Psoas muscle (tissue), 8 donors: Measurements from ENCODE around the gene ADARB1. TPM values are rescaled to one million over a fixed set of nuclear protein-coding genes. Genes with fewer than 3 reads are reported as not detected.
"Not testable (repeated sequence)": the region's sequence is repeated elsewhere in the genome, so short reads cannot be mapped to it uniquely, and the experiment has no call there.

Source experiments
- ATAC-seq, 4 donors: fragments of 200-7000 bp; cut with Tn5 transposase; one replicate each; pipeline ENCODE4 v1.9.1; 2020; ENCODE audit warnings: moderate library complexity in 3 of 4, mild to moderate bottlenecking in 2 of 4
- DNase-seq, 2 donors: peaks; one replicate each; pipeline ENCODE4 v3.0.0-alpha.2; 2020
- H3K27ac ChIP-seq: fragments of 200-600 bp; one replicate; pipeline ENCODE4 v1.8.0; 2022
- H3K27me3 ChIP-seq, 3 donors: fragments of 200-600 bp in 1 of 3; one replicate each; pipeline versions ENCODE4 v1.6.1 to v1.8.0; 2013 to 2022; ENCODE audit warnings: low read length in 2 of 3, mild to moderate bottlenecking in 2 of 3, moderate library complexity in 1 of 3; ENCODE audit not compliant: insufficient read depth in 3 of 3
- H3K36me3 ChIP-seq, 2 donors: fragments of 200-600 bp in 1 of 2; one replicate each; pipeline versions ENCODE4 v1.6.1 to v1.8.0; 2013 to 2022; ENCODE audit warnings: low read depth in 1 of 2, mild to moderate bottlenecking in 1 of 2, moderate library complexity in 1 of 2; ENCODE audit not compliant: insufficient read depth in 1 of 2
- H3K4me1 ChIP-seq: fragments of 200-600 bp; one replicate; pipeline ENCODE4 v1.8.0; 2022
- H3K4me3 ChIP-seq: fragments of 200-600 bp; one replicate; pipeline ENCODE4 v1.8.0; 2022; ENCODE audit warnings: mild to moderate bottlenecking
- H3K9me3 ChIP-seq: fragments of 200-600 bp; one replicate; pipeline ENCODE4 v1.8.0; 2022
- WGBS, 3 donors: extraction: QIAGEN DNeasy Blood & Tissue Kit; methylation state at CpG; one replicate each; pipeline versions ENCODE4 v1.1.6 to v1.1.7; 2013; 5-methylcytosine and 5-hydroxymethylcytosine counted together
- intact Hi-C, 2 donors: fragments of 100-400 bp; cut with DNase I; formaldehyde crosslinking; loops; one replicate each; pipeline versions ENCODE4 v1.11.0 to v1.14.2; 2022
- polyA plus RNA-seq, 3 donors: library from polyadenylated mRNA; stranded (reverse); fragments of 200-250 nt; gene quantifications; one replicate each; pipeline ENCODE4 v1.2.3, GENCODE V29; 2013
- total RNA-seq, 4 donors: library from RNA; stranded (reverse); fragmentation: NEBNext Ultra II Directional in 2 of 4; extraction: Animal tissue kit (Norgen Biotek cat#: 25700) in 2 of 4; gene quantifications; one replicate each; pipeline versions ENCODE4 v1.2.1 to v1.2.4, GENCODE V29; 2021 to 2023
- TF ChIP-seq, protein P1 (sequence below): fragments of 200-600 bp; IDR thresholded peaks from one replicate; pipeline ENCODE4 v1.8.0; 2022; ENCODE audit warnings: antibody characterized with exemption
- donor health status: healthy with polysubstance abuse.
- donor health status: DM: no; HTN: no; CAD: no; lungs with moderate emphysema.
- donor health status: Bipolar disorder and iron deficiency.
- donor health status: healthy.
- donor health status: DM: yes; HTN: yes; CAD: no.
- donor health status: DM: no; HTN: no; CAD: no.
- donor health status: DM: no; HTN: no; CAD: no.
- donor health status: DM: yes; HTN: yes; CAD: no.

Gene ADARB1
- total and polyA plus RNA-seq, 7 donors = 3.8 to 22.7 (median 6.9) TPM

- ATAC-seq (no peak), DNase-seq (no peak)
- H3K36me3 ChIP-seq = no peaks in the 10 kb centered on the region
- intact Hi-C loops = no loop called here
- TF ChIP-seq, protein P1, sequence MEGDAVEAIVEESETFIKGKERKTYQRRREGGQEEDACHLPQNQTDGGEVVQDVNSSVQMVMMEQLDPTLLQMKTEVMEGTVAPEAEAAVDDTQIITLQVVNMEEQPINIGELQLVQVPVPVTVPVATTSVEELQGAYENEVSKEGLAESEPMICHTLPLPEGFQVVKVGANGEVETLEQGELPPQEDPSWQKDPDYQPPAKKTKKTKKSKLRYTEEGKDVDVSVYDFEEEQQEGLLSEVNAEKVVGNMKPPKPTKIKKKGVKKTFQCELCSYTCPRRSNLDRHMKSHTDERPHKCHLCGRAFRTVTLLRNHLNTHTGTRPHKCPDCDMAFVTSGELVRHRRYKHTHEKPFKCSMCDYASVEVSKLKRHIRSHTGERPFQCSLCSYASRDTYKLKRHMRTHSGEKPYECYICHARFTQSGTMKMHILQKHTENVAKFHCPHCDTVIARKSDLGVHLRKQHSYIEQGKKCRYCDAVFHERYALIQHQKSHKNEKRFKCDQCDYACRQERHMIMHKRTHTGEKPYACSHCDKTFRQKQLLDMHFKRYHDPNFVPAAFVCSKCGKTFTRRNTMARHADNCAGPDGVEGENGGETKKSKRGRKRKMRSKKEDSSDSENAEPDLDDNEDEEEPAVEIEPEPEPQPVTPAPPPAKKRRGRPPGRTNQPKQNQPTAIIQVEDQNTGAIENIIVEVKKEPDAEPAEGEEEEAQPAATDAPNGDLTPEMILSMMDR = no peak
- H3K9me3 ChIP-seq = no peaks in the 10 kb centered on the region
- H3K4me1 ChIP-seq = peaks cover 2% of the 10 kb centered on the region
- H3K27me3 ChIP-seq = no peaks in the 10 kb centered on the region
- 92 to 93% (median 92%) methylated on average over 21 of the region's 21 CpGs for WGBS, 3 donors
- H3K4me3 ChIP-seq = no peak overlapping the region
- H3K27ac ChIP-seq = no peak overlapping the region
These were observed 46.9 kb upstream of the ADARB1 start for GRCh38 chr21:45027241-45028196.

DNA sequence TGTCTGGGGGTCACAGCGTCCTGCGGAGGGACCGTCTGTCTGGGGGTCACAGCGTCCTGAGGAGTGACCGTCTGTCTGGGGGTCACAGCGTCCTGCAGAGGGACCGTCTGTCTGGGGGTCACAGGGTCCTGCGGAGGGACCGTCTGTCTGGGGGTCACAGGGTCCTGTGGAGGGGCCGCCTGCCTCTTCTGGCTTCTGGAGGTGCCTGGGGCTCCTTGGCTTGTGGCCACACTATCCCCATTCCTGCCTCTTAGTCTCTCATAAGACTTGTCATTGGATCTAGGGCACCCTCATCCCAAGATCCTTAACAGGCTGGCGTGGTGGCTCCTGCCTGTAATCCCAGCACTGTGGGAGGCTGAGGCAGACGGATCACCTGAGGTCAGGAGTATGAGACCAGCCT lies 45.7 kb upstream of the ADARB1 start:
- ATAC-seq, H3K27me3 ChIP-seq, H3K4me3 ChIP-seq, intact Hi-C loops, H3K36me3 ChIP-seq, H3K27ac ChIP-seq, H3K9me3 ChIP-seq: not testable (repeated sequence)
- 93 to 99% (median 99%) methylated on average over 11 to 12 of the region's 12 CpGs for WGBS, 3 donors
- DNase-seq = peak in 1 of 2 donors; percentile 49
- peaks cover 10% of the 10 kb centered on the region for H3K4me1 ChIP-seq

GRCh38 chr21:45029298-45029947 lies 45.0 kb upstream of the ADARB1 start:
- H3K9me3 ChIP-seq = no peaks in the 10 kb centered on the region
- intact Hi-C loops = no loop called here
- no peak overlapping the region for H3K27ac ChIP-seq
- H3K4me3 ChIP-seq = no peak overlapping the region
- ATAC-seq (peak; percentile 5 to 38 (median 24)), DNase-seq (peak in 1 of 2 donors; percentile 81)
- peaks cover 15% of the 10 kb centered on the region for H3K4me1 ChIP-seq
- H3K27me3 ChIP-seq = no peaks in the 10 kb centered on the region
- H3K36me3 ChIP-seq = no peaks in the 10 kb centered on the region
- TF ChIP-seq, protein P1 = no peak
- 66 to 76% (median 66%) methylated on average over 14 of the region's 14 CpGs for WGBS, 3 donors

GRCh38 chr21:45029948-45030681 lies 44.3 kb upstream of the ADARB1 start:
- intact Hi-C loops = loop anchor here in 1 of 2 donors (5.0 kb wide), 1 partner anchor 73 kb away; no protein-coding TSS in a partner anchor

More at GRCh38 chr21:45029948-45030681, 44.3 kb upstream of the ADARB1 start:
- Histone ChIP-seq H3K4me3 (no peak overlapping the region), H3K27ac (peak overlapping the region; percentile 9), H3K27me3 (no peaks in the 10 kb centered on the region), H3K9me3 (no peaks in the 10 kb centered on the region), H3K4me1 (peaks cover 21% of the 10 kb centered on the region), H3K36me3 (no peaks in the 10 kb centered on the region)
- ATAC-seq (no peak), DNase-seq (peak in 1 of 2 donors; percentile 58)
- WGBS, 3 donors = 72 to 83% (median 73%) methylated on average over 26 of the region's 26 CpGs
- TF ChIP-seq, protein P1 = no peak
